Measurements from ENCODE around the gene PARN.

DNA sequence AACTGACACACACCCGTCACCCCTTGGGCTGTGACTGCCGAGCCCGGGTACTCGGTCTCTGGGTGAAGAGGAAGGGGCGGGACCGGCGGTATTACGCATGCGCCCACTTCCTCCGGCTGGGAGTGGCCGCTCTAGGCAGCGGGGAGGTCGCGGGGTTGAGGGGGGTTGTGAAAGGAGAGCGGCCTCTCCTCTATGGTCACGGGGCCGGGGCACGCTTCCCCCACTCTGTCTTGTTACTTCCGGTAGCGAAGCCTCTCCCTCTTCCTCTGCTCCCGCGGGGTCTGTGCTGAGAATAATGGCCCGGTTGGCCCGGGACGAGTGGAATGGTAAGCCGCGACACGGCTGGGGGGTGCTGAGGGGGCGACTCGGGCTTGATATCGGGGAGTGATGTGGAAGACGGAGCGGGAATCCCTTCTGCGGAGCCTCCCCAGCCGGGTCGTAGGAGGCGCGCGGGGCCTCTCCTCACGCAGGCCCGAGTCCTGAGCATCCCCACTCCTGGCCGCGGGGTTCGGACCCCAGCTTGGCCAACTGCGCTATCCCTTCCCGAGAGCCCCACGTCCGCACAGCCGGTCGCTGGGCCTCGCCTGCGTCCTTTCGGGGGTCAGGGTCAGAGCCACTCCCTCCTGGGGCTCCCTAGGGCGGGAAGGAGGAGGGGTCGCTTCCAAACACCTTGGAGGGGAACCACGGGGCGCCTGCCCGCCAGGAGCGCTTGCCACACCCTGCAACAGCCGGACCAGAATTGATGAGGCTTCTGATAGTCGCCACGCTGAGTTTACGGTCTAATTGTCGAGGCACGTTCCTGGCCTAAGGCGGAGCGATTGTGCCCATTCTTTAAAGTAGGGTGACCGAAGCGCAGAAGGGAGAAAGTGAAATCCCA, 2.9 kb upstream of the PARN start, which contains the start of gene BFAR:
- TF ChIP-seq, protein P1, sequence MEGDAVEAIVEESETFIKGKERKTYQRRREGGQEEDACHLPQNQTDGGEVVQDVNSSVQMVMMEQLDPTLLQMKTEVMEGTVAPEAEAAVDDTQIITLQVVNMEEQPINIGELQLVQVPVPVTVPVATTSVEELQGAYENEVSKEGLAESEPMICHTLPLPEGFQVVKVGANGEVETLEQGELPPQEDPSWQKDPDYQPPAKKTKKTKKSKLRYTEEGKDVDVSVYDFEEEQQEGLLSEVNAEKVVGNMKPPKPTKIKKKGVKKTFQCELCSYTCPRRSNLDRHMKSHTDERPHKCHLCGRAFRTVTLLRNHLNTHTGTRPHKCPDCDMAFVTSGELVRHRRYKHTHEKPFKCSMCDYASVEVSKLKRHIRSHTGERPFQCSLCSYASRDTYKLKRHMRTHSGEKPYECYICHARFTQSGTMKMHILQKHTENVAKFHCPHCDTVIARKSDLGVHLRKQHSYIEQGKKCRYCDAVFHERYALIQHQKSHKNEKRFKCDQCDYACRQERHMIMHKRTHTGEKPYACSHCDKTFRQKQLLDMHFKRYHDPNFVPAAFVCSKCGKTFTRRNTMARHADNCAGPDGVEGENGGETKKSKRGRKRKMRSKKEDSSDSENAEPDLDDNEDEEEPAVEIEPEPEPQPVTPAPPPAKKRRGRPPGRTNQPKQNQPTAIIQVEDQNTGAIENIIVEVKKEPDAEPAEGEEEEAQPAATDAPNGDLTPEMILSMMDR (IDR thresholded peaks at IDR 0.05) = no peak
- TF ChIP-seq POLR2A (IDR thresholded peaks at IDR 0.05) = peak; percentile 90
